Measurements from ENCODE around the gene HMGCLL1.

GRCh38 chr6:55578537-55579363 is at the start of gene HMGCLL1:
- TF ChIP-seq, protein P1, sequence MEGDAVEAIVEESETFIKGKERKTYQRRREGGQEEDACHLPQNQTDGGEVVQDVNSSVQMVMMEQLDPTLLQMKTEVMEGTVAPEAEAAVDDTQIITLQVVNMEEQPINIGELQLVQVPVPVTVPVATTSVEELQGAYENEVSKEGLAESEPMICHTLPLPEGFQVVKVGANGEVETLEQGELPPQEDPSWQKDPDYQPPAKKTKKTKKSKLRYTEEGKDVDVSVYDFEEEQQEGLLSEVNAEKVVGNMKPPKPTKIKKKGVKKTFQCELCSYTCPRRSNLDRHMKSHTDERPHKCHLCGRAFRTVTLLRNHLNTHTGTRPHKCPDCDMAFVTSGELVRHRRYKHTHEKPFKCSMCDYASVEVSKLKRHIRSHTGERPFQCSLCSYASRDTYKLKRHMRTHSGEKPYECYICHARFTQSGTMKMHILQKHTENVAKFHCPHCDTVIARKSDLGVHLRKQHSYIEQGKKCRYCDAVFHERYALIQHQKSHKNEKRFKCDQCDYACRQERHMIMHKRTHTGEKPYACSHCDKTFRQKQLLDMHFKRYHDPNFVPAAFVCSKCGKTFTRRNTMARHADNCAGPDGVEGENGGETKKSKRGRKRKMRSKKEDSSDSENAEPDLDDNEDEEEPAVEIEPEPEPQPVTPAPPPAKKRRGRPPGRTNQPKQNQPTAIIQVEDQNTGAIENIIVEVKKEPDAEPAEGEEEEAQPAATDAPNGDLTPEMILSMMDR (IDR thresholded peaks at IDR 0.05) = no peak
- TF ChIP-seq POLR2AphosphoS5 (IDR thresholded peaks at IDR 0.05) = no peak
- no peak for TF ChIP-seq POLR2A (IDR thresholded peaks at IDR 0.05)

All from prostate gland (tissue), 2 donors.